Activated T-cell treated with anti-CD3 and anti-CD28 coated beads for 1 hour (primary cell): ENCODE results near the gene ECE1.
"Not testable (repeated sequence)": the region's sequence is repeated elsewhere in the genome, so short reads cannot be mapped to it uniquely, and the experiment has no call there.

ENCODE experiments used
- DNase-seq: peaks from one replicate; pipeline ENCODE4 v3.0.0-alpha.2; 2020; ENCODE audit warnings: low read depth

ECE1 gene

GRCh38 chr1:21249940-21250493 is 40.2 kb downstream of the ECE1 start:
- no peak for DNase-seq

GRCh38 chr1:21247892-21248715 is 42.2 kb downstream of the ECE1 start:
- no peak for DNase-seq

GRCh38 chr1:21246905-21247642 is 43.2 kb downstream of the ECE1 start:
- no peak for DNase-seq

GRCh38 chr1:21245688-21246229 is 44.5 kb downstream of the ECE1 start:
- no peak for DNase-seq

GRCh38 chr1:21244986-21245687 is 45.1 kb downstream of the ECE1 start:
- DNase-seq: no peak

GRCh38 chr1:21244154-21244553 is 46.1 kb downstream of the ECE1 start:
- DNase-seq: no peak

GRCh38 chr1:21242846-21243245 is 47.4 kb downstream of the ECE1 start:
- DNase-seq: no peak

GRCh38 chr1:21241771-21242581 is 48.3 kb downstream of the ECE1 start:
- DNase-seq: no peak

GRCh38 chr1:21240706-21241105 is 49.6 kb downstream of the ECE1 start:
- no peak for DNase-seq

- DNase-seq: no peak
These were observed 51.0 kb downstream of the ECE1 start for GRCh38 chr1:21239221-21239620.

- no peak for DNase-seq
These were observed 52.0 kb downstream of the ECE1 start for GRCh38 chr1:21238141-21238800.

GRCh38 chr1:21237446-21238088 is 52.7 kb downstream of the ECE1 start:
- DNase-seq: no peak

- no peak for DNase-seq
These were observed 54.1 kb downstream of the ECE1 start for GRCh38 chr1:21236178-21236577.

GRCh38 chr1:21234779-21235178 is 55.5 kb downstream of the ECE1 start:
- DNase-seq: no peak

- DNase-seq: no peak
These were observed 56.8 kb downstream of the ECE1 start for GRCh38 chr1:21233490-21233889.

GRCh38 chr1:21232044-21232443 is 58.2 kb downstream of the ECE1 start:
- peak; percentile 23 for DNase-seq

GRCh38 chr1:21229246-21230000 is 60.8 kb downstream of the ECE1 start:
- DNase-seq: no peak

- DNase-seq: not testable (repeated sequence)
These were observed 62.0 kb downstream of the ECE1 start for GRCh38 chr1:21228224-21228623.

GRCh38 chr1:21225065-21225464 is 65.2 kb downstream of the ECE1 start:
- DNase-seq: no peak
